Endometrial microvascular endothelial cells (primary cell): ENCODE measurements around the gene MBD5. TPM values are rescaled to one million over a fixed set of nuclear protein-coding genes. Genes with fewer than 3 reads are reported as not detected.

Source experiments
- in situ Hi-C: cut with HindIII; loops from 2 replicates; pipeline ENCODE4 v1.10.0; 2017; ENCODE audit warnings: low sequenced_read_pairs, low pct_unique_long_range_greater_than_20kb; ENCODE audit errors: inconsistent ontology term
- total RNA-seq: library from RNA; depleted of rRNA; stranded (reverse); fragments of >200 nt; gene quantifications from one replicate; pipeline ENCODE4 v1.2.3, GENCODE V29; 2015; ENCODE audit errors: inconsistent ontology term

The MBD5 gene
- total RNA-seq, 1 donor from 2014 or later, result 16.0 TPM

GRCh38 chr2:148548716-148549400 is 528.0 kb downstream of the MBD5 start:
- in situ Hi-C loops, result no loop called here

DNA sequence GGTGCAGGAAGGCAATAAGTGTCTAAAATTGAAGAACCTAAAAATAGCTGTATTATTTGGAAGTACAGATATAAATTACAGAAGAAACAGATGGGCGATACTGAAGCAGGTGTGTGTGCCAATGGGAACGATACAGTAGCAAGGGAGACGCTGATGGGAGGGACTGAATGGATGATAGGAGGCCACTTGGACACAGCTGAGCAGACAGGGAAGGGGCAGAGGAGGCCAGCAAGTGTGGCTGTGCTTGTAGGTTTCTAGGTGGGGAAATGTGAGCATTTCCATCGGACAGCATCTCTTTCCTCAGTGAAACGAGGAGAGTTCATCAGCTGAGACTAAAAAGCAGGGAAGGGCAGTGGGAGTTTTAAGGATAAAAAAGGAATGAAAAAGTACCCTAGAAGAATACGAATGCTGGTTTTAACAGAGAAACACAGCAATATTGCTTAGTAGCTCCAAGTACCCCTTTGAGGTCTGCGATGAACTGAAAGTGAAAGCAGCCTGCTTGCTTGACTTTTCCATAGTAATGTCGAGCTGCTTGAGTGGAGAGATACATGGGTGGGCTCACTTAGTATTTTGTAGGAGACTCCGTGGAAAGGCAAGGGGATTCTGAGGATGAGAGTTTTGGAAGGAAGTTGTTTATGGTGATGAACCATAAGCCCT is 531.9 kb downstream of the MBD5 start:
- in situ Hi-C loops, result no loop called here

DNA sequence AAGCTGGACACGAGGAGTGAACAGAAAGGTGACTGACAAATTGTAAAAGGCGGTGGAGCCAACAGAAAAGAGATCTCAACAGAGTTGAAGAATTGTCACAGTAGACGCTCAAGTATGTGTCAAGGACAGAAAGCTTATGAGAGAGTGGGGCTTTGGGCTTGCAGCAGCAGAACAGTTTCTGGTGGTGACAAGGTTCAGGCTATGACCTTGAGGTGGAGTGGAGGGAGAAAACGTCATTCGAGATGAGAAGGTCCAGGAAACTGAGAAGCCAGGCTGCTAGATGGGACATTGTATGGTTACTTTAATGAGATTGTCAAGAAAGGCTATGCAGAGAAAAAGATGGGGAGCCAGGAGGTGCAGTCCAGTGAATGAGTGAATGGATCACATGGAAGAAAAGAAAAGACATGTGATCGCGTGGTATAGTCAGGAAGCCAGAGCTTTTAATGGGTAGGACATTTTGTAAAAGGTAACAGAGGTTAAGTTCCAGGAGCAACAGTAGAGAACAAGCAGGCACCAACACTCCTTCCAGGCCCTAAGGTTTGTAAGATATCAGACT is 532.5 kb downstream of the MBD5 start:
- in situ Hi-C loops, result no loop called here

GRCh38 chr2:148554459-148555247 is 533.8 kb downstream of the MBD5 start:
- in situ Hi-C loops, result no loop called here

- in situ Hi-C loops, result no loop called here
These were observed 534.9 kb downstream of the MBD5 start for GRCh38 chr2:148555622-148556294.

GRCh38 chr2:148557844-148558436 is 537.0 kb downstream of the MBD5 start:
- in situ Hi-C loops, result no loop called here

- in situ Hi-C loops, result no loop called here
These were observed 539.6 kb downstream of the MBD5 start for GRCh38 chr2:148560496-148560895.

GRCh38 chr2:148561389-148561788 is 540.5 kb downstream of the MBD5 start:
- in situ Hi-C loops, result no loop called here

- in situ Hi-C loops, result no loop called here
These were observed 544.5 kb downstream of the MBD5 start for GRCh38 chr2:148565272-148565894.

Other genes with a start within 250 kb of the MBD5 start
- gene ACVR2A, start 176.1 kb upstream of the MBD5 start, total RNA-seq, result 4.7 TPM
- gene ORC4, start 354 bp upstream of the MBD5 start, total RNA-seq, result 64.9 TPM